Measurements from ENCODE around the gene AOPEP. TPM values are rescaled to one million over a fixed set of nuclear protein-coding genes. Genes with fewer than 3 reads are reported as not detected.
A peak's percentile ranks its signal among the peaks of the same experiment; 100 is the strongest.

AOPEP gene
- total and polyA plus RNA-seq, 2 of the 13 experiments (the other 11 are each of a cell fraction or from before 2014, with no cell fraction given) = 22.2 to 41.6 TPM

GRCh38 chr9:94706922-94707321, 19.6 kb upstream of the AOPEP start (continued):
- TF ChIP-seq ZNF674 (CRISPR knock-in tag; IDR thresholded peaks at IDR 0.05; ENCODE audit: low read depth) (no peak), MIXL1 (CRISPR knock-in tag; IDR thresholded peaks at IDR 0.05) (peak; percentile 69; the same call in 1 of the 2 replicates), STAT6 (CRISPR knock-in tag; IDR thresholded peaks at IDR 0.05; ENCODE audit: borderline replicate concordance) (no peak), HMG20A (CRISPR knock-in tag; IDR thresholded peaks at IDR 0.05; ENCODE audit: borderline replicate concordance) (peak; percentile 58; the same call in 1 of the 2 replicates), EED (CRISPR knock-in tag; IDR thresholded peaks at IDR 0.05) (no peak), CTCF (CRISPR knock-in tag; IDR thresholded peaks at IDR 0.05) (no peak), ERF (CRISPR knock-in tag; IDR thresholded peaks at IDR 0.05) (0 out of 2 replicates have a peak, but pooled peaks have one; percentile 47), ZNF841 (CRISPR knock-in tag; IDR thresholded peaks at IDR 0.05; ENCODE audit: borderline replicate concordance) (no peak), ZNF335 (CRISPR knock-in tag; IDR thresholded peaks at IDR 0.05) (no peak), TFE3 (CRISPR knock-in tag; IDR thresholded peaks at IDR 0.05) (0 out of 2 replicates have a peak, but pooled peaks have one; percentile 16), YEATS4 (CRISPR knock-in tag; IDR thresholded peaks at IDR 0.05; ENCODE audit: borderline replicate concordance) (no peak), ZFP41 (CRISPR knock-in tag; IDR thresholded peaks at IDR 0.05; ENCODE audit: borderline replicate concordance) (no peak), SOX5 (CRISPR knock-in tag; IDR thresholded peaks at IDR 0.05; ENCODE audit: borderline replicate concordance) (peak; percentile 52; the same call in 1 of the 2 replicates), EP300 (IDR thresholded peaks at IDR 0.05; ENCODE audit: low read depth in 2 of 2, low read length in 2 of 2) (peak in 1 of 2 experiments; percentile 52; a peak in 1 of 4 replicates), EP300 (CRISPR knock-in tag; IDR thresholded peaks at IDR 0.05; ENCODE audit: borderline replicate concordance) (no peak), ZNF24 (IDR thresholded peaks at IDR 0.05) (no peak), SNAPC2 (CRISPR knock-in tag; IDR thresholded peaks at IDR 0.05) (no peak), PTBP1 (IDR thresholded peaks at IDR 0.05; ENCODE audit: low read depth, low read length, poor library complexity, severe bottlenecking) (no peak), HNF4G (IDR thresholded peaks at IDR 0.05; ENCODE audit: borderline replicate concordance, low read depth, low read length) (peak; percentile 44; the same call in 1 of the 2 replicates), HNF4G (CRISPR knock-in tag; IDR thresholded peaks at IDR 0.05; ENCODE audit: borderline replicate concordance, low read depth) (no peak; the same call in 1 of the 2 replicates), RARG (CRISPR knock-in tag; IDR thresholded peaks at IDR 0.05; ENCODE audit: low read depth) (no peak), NCOA2 (CRISPR knock-in tag; IDR thresholded peaks at IDR 0.05) (peak; percentile 58; the same call in 1 of the 2 replicates), ZNF276 (CRISPR knock-in tag; IDR thresholded peaks at IDR 0.05; ENCODE audit: low read depth) (no peak)
